Stimulated activated CD8-positive, alpha-beta memory T cell treated with anti-CD3 and anti-CD28 coated beads, Interleukin-7, amount 100 ng/mL, for 1 hour (primary cell): Measurements from ENCODE around the gene TLR9.

Source experiments
- DNase-seq, 2 donors: peaks; one replicate each; pipeline ENCODE4 v3.0.0-alpha.2; 2020; ENCODE audit warnings: low read depth in 2 of 2

The TLR9 gene

DNA sequence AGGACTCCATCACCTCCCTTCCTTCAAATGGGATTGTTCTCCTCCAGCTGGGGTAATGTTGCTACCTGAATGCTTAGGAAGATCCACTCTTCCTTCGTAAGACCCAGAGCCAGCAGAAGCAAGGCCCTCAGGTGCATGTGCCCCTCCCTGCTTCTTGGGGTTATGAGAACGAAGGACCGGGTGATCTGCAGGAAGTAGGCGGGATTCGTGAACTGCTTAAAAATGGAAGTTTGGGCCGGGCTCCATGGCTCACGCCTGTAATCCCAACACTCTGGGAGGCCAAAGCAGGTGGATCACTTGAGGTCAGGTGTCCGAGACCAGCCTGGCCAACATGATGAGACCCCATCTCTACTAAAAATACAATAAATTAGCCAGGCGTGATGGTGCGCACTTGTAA is 8.0 kb downstream of the TLR9 start:
- DNase-seq: no peak

- no peak for DNase-seq
Observed at GRCh38 chr3:52216585-52217408, 8.6 kb downstream of the TLR9 start.

DNA sequence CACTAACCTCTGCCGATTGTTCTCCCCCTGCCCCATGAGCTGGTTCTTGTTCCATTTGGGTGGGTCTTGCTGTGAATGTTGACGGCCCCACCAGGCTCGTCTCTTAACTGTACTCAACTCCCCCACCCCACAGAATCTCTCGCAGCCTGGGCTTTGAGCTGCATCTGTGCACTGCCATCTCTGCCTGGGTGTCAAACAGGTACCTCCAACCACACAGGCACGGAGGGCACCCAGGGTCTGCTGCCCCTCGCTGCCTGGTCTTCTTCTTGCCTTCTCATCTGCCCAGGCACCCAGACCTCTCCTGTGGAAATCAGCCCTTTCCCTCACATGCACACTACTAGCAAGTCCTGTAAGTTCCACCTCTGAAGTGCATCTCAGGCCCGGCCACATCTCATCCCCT is 10.1 kb downstream of the TLR9 start:
- no peak for DNase-seq

DNA sequence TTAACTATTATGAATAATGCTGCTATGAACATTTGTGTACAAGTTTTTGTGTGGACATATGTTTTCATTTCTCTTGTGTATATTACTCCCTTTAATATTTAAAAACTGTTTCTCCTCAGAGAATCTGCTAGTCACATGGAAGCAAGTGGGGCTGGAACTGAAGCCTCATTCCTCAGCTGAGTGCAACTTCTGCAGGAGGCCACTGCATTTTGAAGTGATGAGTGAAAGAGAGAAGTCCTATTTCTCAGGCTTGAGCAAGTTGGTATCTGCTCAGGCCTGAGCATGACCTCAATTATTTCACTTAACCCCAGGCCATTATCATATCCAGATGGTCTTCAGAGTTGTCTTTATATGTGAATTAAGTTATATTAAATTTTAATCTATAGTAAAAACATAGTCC is 11.5 kb downstream of the TLR9 start:
- DNase-seq: no peak

DNA sequence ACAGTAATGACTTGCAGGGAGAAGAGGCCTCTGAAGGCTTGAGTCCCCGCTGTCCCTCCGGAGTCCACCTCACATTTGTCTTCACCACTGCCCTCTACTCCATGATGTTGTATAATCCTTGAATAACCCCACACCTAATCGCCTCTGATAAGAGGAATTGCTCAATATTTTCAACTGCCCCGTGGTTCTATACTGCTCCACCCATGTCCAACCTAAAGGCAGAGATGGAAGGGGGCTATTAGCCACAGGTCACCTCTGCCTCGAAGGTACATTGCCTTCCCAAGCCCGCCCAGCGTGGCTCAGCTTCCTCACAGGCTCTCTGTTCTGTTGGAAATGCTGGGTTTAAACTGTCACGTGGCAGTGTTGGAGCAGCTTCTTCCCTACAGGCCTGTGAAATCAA is 12.4 kb downstream of the TLR9 start:
- DNase-seq: no peak

DNA sequence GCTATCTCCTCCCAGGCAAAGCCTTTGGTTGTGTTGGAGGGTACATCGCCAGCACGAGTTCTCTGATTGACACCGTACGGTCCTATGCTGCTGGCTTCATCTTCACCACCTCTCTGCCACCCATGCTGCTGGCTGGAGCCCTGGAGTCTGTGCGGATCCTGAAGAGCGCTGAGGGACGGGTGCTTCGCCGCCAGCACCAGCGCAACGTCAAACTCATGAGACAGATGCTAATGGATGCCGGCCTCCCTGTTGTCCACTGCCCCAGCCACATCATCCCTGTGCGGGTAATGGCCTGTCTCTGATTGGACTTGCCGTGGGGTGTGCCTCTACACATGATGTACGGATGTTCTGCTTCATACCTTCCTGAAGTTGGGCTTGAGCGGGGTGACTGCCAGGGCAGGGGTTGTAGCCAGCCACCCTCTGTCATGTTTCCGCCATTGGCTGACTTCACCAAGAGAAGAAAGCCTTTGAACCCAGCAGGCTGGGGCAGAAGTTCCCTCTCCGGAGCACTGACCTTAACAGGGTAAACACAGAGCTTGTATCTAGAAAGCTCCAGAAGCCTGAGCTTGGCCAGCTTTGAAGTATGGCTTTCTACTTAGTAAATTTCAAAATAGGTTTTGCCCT is 14.1 kb downstream of the TLR9 start:
- no peak for DNase-seq

GRCh38 chr3:52210550-52211046 is 14.8 kb downstream of the TLR9 start:
- DNase-seq: no peak

DNA sequence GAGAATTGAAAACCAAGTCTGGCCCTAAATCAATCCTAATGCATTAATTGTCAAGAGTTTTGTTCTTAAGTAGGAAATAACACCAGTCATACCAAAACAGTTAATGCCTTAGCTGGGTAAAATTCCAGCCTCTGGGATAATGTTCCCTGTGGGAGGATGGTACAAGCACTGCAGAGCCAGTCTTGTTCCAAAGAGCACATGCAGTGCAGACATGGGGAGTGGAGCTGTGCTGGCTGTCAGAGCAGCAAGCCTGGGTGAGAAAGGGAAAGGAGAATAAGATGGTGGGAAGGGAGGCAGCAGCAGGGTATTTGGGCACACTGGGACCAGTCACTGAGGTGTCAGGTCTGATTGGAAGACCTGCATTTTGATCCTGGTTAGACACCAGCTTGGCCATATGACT is 15.4 kb downstream of the TLR9 start:
- no peak for DNase-seq

DNA sequence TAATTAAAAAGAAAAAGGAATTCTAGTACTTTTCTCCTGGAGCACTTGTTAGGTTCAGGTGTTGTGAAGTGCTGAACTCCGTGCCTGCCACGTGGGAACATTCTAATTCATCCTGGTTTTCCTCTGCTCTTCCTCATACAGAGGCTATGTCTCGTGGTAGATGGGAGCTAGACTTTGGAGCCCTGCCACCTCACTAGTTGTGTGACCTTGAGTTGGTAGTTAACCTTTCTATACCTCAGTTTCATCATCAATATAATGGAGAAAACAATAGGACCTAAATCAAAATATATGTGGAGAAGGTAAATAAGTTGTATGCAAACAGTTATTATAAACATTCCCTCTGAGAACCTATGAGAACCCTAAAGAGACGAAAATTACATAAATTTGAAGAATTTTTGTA is 16.9 kb downstream of the TLR9 start:
- DNase-seq: no peak

DNA sequence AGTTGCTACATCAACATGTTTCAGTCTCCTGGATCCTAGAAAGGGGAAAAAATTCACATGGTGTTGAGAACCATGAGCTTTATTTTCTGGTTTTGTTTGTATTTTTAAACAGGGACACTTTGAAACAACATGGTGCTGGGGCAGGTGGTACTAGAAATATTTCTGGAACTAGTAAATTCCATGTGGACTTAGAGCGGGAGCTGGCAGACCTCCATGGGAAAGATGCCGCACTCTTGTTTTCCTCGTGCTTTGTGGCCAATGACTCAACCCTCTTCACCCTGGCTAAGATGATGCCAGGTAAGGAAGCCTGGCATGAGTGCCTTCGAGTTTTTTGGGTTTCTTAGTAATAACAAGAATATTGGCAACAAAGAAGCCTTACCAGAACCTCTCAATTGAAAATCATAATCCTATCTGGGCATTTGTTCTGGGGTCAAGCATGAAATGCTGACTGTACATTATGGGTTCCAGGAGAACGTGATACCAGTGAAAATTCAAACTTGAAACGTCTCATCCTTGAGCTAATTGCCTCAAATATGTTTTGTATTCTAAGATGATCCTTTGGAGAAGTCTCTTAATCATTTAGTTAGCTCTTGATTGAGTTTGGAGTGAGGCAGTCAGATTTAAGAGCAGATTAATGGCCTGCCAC is 19.6 kb downstream of the TLR9 start:
- DNase-seq: no peak

GRCh38 chr3:52204337-52205073 is 20.9 kb downstream of the TLR9 start:
- no peak for DNase-seq

GRCh38 chr3:52203701-52204100 is 21.7 kb downstream of the TLR9 start:
- DNase-seq: no peak

- no peak for DNase-seq
Observed at GRCh38 chr3:52202384-52203077, 22.9 kb downstream of the TLR9 start.

- no peak for DNase-seq
Observed at GRCh38 chr3:52200981-52201679, 24.3 kb downstream of the TLR9 start.

DNA sequence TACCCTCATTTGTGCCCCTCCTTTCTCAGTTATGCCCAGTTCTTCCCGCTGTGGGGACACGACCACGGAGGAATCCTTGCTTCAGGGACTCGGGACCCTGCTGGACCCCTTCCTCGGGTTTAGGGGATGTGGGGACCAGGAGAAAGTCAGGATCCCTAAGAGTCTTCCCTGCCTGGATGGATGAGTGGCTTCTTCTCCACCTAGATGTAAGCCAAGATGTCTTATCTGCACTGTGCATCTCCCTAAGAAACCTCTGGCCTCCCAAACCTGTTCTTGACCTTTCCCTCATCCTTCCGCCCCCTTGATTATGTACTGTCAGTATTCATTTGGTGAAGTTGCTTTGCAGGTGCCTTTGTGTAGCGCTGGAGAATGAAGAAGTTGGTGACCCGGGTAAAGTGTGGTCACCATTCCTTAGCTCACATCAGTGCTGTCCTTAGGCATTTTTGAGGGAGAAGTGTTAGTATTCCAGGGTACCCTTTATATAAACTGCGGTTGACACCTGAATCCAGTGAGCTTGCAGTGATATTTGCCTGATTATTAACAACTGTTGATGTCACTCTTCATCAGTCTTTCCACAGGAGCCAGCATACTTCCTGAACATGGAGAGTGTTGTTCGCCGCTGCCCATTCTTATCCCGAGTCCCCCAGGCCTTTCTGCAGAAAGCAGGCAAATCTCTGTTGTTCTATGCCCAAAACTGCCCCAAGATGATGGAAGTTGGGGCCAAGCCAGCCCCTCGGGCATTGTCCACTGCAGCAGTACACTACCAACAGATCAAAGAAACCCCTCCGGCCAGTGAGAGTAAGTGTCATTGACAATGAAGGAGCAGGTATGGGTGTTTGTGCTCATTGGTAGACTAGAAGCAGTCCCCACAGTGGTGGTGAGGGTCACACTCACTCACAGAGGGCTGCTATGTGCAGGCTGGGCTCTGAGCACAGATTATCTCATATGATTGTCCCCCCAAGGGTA is 26.5 kb downstream of the TLR9 start:
- DNase-seq: no peak

- DNase-seq: peak; percentile 85 to 92
Observed at GRCh38 chr3:52197842-52198625, 27.4 kb downstream of the TLR9 start, which contains the start of gene ALAS1. TSS of gene ALAS1 (plus strand) at chr3:52198160. CDS start at chr3:52199242, 1,082 bp downstream.

- no peak for DNase-seq
Observed at GRCh38 chr3:52197499-52197841, 28.0 kb downstream of the TLR9 start.

DNA sequence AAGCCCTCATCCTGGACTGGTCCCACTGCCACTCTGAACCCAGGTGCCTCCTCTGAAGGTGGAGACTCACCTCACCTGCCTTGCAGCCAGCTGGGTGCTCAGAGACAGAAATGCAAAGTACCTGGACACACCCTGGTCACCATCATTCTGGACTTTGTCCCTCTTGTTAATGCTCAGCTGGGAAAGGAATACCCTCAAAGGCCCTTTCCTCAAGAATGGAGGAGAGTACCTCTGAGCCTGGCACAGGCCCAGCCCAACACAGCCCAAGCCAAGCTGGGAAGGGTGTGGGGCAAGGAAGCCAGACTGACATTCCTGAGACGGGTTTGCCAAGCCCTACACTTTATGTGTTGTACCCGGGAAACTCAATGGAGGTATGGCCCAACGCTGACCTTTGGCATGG is 28.5 kb downstream of the TLR9 start:
- no peak for DNase-seq

- no peak for DNase-seq
Observed at GRCh38 chr3:52195823-52196331, 29.6 kb downstream of the TLR9 start.
